Psoas muscle (tissue), 8 donors: ENCODE results near the gene GALNT16. TPM values are rescaled to one million over a fixed set of nuclear protein-coding genes. Genes with fewer than 3 reads are reported as not detected.
A peak's percentile ranks its signal among the peaks of the same experiment; 100 is the strongest.

ENCODE experiments used
- ATAC-seq, 4 donors: fragments of 200-7000 bp; cut with Tn5 transposase; one replicate each; pipeline ENCODE4 v1.9.1; 2020; ENCODE audit warnings: moderate library complexity in 3 of 4, mild to moderate bottlenecking in 2 of 4
- DNase-seq, 2 donors: peaks; one replicate each; pipeline ENCODE4 v3.0.0-alpha.2; 2020
- H3K27ac ChIP-seq: fragments of 200-600 bp; one replicate; pipeline ENCODE4 v1.8.0; 2022
- H3K27me3 ChIP-seq, 3 donors: fragments of 200-600 bp in 1 of 3; one replicate each; pipeline versions ENCODE4 v1.6.1 to v1.8.0; 2013 to 2022; ENCODE audit warnings: low read length in 2 of 3, mild to moderate bottlenecking in 2 of 3, moderate library complexity in 1 of 3; ENCODE audit not compliant: insufficient read depth in 3 of 3
- H3K36me3 ChIP-seq, 2 donors: fragments of 200-600 bp in 1 of 2; one replicate each; pipeline versions ENCODE4 v1.6.1 to v1.8.0; 2013 to 2022; ENCODE audit warnings: low read depth in 1 of 2, mild to moderate bottlenecking in 1 of 2, moderate library complexity in 1 of 2; ENCODE audit not compliant: insufficient read depth in 1 of 2
- H3K4me1 ChIP-seq: fragments of 200-600 bp; one replicate; pipeline ENCODE4 v1.8.0; 2022
- H3K4me3 ChIP-seq: fragments of 200-600 bp; one replicate; pipeline ENCODE4 v1.8.0; 2022; ENCODE audit warnings: mild to moderate bottlenecking
- H3K9me3 ChIP-seq: fragments of 200-600 bp; one replicate; pipeline ENCODE4 v1.8.0; 2022
- WGBS, 3 donors: extraction: QIAGEN DNeasy Blood & Tissue Kit; methylation state at CpG; one replicate each; pipeline versions ENCODE4 v1.1.6 to v1.1.7; 2013; 5-methylcytosine and 5-hydroxymethylcytosine counted together
- intact Hi-C, 2 donors: fragments of 100-400 bp; cut with DNase I; formaldehyde crosslinking; loops; one replicate each; pipeline versions ENCODE4 v1.11.0 to v1.14.2; 2022
- polyA plus RNA-seq, 3 donors: library from polyadenylated mRNA; stranded (reverse); fragments of 200-250 nt; gene quantifications; one replicate each; pipeline ENCODE4 v1.2.3, GENCODE V29; 2013
- total RNA-seq, 4 donors: library from RNA; stranded (reverse); fragmentation: NEBNext Ultra II Directional in 2 of 4; extraction: Animal tissue kit (Norgen Biotek cat#: 25700) in 2 of 4; gene quantifications; one replicate each; pipeline versions ENCODE4 v1.2.1 to v1.2.4, GENCODE V29; 2021 to 2023
- TF ChIP-seq, protein P1 (sequence below): fragments of 200-600 bp; IDR thresholded peaks from one replicate; pipeline ENCODE4 v1.8.0; 2022; ENCODE audit warnings: antibody characterized with exemption
- donor health status: healthy with polysubstance abuse.
- donor health status: DM: no; HTN: no; CAD: no; lungs with moderate emphysema.
- donor health status: Bipolar disorder and iron deficiency.
- donor health status: healthy.
- donor health status: DM: yes; HTN: yes; CAD: no.
- donor health status: DM: no; HTN: no; CAD: no.
- donor health status: DM: no; HTN: no; CAD: no.
- donor health status: DM: yes; HTN: yes; CAD: no.

The GALNT16 gene
- total and polyA plus RNA-seq, 7 donors = 0.83 to 2.6 (median 1.7) TPM

DNA sequence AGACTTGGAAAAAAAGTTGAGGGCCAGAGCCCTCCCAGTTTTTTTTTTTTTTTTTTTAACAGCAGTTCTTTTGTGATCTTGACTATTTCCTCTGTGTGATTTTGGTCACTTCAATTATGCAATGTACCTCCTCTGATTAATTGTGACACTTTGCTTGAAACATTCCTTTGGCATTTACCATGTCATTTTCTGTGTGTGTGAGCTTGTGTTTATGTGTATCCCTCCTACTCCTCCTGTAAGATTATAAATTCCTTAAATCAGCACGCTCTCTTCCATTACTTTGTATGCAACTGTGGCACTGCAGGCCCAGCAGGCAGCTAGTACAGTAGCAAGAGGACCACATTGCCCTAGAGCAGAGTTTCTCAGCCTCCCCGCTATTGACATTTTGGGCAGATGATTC lies 33.2 kb upstream of the GALNT16 start:
- Histone ChIP-seq H3K27ac (peak overlapping the region; percentile 39), H3K36me3 (peaks cover 2 to 52% of the 10 kb centered on the region in 2 donors)

DNA sequence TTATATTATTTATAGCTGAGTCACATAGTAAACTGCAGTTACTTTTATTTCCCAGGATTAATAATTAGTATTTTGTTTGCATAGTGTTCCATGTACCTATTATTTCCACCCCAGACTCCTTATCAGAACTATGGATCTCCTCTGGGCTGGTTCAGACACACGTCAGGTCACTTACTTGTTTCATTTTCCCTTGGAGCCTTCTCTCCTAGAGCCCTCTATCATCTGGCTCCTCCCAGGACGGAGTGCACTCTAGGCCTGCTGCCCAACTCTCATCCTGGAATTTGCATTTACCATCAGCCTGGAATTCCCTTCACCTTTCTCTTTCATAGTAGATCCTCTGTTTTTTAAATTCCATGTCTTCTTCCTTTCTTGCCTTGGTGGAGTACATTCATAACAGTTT lies 28.5 kb upstream of the GALNT16 start:
- H3K4me3 ChIP-seq = no peak overlapping the region
- TF ChIP-seq, protein P1, sequence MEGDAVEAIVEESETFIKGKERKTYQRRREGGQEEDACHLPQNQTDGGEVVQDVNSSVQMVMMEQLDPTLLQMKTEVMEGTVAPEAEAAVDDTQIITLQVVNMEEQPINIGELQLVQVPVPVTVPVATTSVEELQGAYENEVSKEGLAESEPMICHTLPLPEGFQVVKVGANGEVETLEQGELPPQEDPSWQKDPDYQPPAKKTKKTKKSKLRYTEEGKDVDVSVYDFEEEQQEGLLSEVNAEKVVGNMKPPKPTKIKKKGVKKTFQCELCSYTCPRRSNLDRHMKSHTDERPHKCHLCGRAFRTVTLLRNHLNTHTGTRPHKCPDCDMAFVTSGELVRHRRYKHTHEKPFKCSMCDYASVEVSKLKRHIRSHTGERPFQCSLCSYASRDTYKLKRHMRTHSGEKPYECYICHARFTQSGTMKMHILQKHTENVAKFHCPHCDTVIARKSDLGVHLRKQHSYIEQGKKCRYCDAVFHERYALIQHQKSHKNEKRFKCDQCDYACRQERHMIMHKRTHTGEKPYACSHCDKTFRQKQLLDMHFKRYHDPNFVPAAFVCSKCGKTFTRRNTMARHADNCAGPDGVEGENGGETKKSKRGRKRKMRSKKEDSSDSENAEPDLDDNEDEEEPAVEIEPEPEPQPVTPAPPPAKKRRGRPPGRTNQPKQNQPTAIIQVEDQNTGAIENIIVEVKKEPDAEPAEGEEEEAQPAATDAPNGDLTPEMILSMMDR = no peak
- intact Hi-C loops = no loop called here
- H3K9me3 ChIP-seq = no peaks in the 10 kb centered on the region
- ATAC-seq = no peak
- peaks cover 8 to 53% of the 10 kb centered on the region in 2 donors for H3K36me3 ChIP-seq
- no peaks in the 10 kb centered on the region for H3K27me3 ChIP-seq
- peaks cover 9% of the 10 kb centered on the region for H3K4me1 ChIP-seq
- no peak overlapping the region for H3K27ac ChIP-seq
- no peak for DNase-seq
- WGBS, 3 donors = 58 to 73% (median 72%) methylated on average over 2 of the region's 2 CpGs

More for the DNA sequence above, 33.2 kb upstream of the GALNT16 start:
- intact Hi-C loops = no loop called here
- Histone ChIP-seq H3K27me3 (no peaks in the 10 kb centered on the region), H3K4me1 (peaks cover 10% of the 10 kb centered on the region), H3K4me3 (no peak overlapping the region), H3K9me3 (no peaks in the 10 kb centered on the region)
- ATAC-seq (peak in 2 of 4 donors; percentile 50 to 63), DNase-seq (no peak)
- 95 to 97% (median 96%) methylated on average over 2 of the region's 2 CpGs for WGBS, 3 donors
- TF ChIP-seq, protein P1 = no peak

DNA sequence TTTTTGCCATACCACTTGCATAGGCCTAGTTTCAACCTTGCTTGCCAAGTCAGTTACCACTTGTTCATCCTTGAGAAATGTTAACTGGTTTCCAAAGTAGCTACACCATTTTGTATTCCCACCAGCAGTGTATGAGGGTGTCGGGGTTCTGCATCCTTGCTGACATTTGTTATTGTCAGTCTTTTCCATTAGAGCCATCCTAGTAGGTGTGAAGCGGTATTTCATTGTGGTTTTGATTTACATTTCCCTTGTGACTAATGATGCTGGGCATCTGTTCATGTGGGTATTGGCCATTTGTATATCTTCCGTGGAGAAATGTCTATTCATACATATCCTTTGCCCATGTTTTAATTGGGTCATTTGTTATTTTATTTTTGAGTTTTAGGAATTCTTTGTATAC lies 27.6 kb upstream of the GALNT16 start:
- ATAC-seq (peak in 1 of 4 donors; percentile 33), DNase-seq (no peak)
- 76 to 88% (median 84%) methylated on average over 3 of the region's 3 CpGs for WGBS, 3 donors
- TF ChIP-seq, protein P1 = no peak
- peaks cover 8 to 62% of the 10 kb centered on the region in 2 donors for H3K36me3 ChIP-seq
- H3K4me1 ChIP-seq = peaks cover under 1% of the 10 kb centered on the region
- H3K4me3 ChIP-seq = no peak overlapping the region
- H3K9me3 ChIP-seq = no peaks in the 10 kb centered on the region
- intact Hi-C loops = no loop called here
- H3K27me3 ChIP-seq = no peaks in the 10 kb centered on the region
- no peak overlapping the region for H3K27ac ChIP-seq

DNA sequence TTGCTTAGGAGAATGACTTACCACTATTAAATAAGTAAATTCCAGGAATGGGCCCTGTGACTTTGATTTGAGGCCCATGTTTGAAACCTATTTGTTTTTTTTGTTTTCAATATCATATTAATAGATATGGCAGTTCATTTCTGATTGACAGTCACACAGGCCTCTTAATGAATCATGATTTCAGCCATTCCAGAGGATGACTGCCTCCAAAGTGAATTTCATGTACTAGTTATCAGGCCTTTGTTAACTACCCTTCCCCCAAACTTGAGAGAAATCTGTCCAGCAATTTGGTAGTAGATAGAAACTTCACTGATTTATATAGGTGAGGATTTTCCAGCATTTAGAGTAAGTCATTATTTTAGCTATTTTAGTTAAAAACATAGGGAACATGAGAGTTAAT lies 25.9 kb upstream of the GALNT16 start:
- H3K9me3 ChIP-seq = no peaks in the 10 kb centered on the region
- no peak for ATAC-seq
- TF ChIP-seq, protein P1 = no peak
- H3K27ac ChIP-seq = no peak overlapping the region
- no peaks in the 10 kb centered on the region for H3K27me3 ChIP-seq
- H3K4me1 ChIP-seq = no peaks in the 10 kb centered on the region
- no peak overlapping the region for H3K4me3 ChIP-seq
- peaks cover 8 to 74% of the 10 kb centered on the region in 2 donors for H3K36me3 ChIP-seq
- intact Hi-C loops = no loop called here
- no peak for DNase-seq

DNA sequence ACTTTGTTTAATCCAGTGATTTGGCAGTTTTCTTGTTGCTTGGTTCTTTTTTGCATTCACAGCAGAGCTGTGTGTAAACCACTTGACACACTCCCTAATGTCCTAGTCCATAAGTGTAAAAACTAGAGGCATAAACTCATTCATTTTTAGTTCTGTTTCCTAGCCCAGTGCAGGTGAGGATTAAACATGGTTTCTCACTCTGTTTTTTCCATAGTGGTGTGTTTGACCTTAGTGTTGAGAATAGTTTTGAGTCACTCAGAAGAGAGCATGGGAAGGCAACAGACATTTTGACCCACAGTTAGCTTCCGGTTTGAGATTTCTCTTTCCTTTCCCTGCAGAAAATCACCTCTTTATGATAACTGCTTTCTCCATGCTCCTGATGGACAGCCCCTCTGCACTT lies 24.2 kb upstream of the GALNT16 start:
- Histone ChIP-seq H3K27ac (no peak overlapping the region), H3K9me3 (no peaks in the 10 kb centered on the region), H3K4me3 (no peak overlapping the region), H3K27me3 (no peaks in the 10 kb centered on the region), H3K36me3 (peaks cover 6 to 77% of the 10 kb centered on the region in 2 donors), H3K4me1 (no peaks in the 10 kb centered on the region)
- ATAC-seq (no peak), DNase-seq (no peak)
- 90 to 100% (median 94%) methylated on average over 1 of the region's 1 CpG for WGBS, 3 donors
- TF ChIP-seq, protein P1 = no peak
- intact Hi-C loops = no loop called here
